Left renal cortex interstitium (tissue), 4 donors: Measurements from ENCODE around the gene CPAMD8. TPM values are rescaled to one million over a fixed set of nuclear protein-coding genes. Genes with fewer than 3 reads are reported as not detected.
"Not testable (repeated sequence)": the region's sequence is repeated elsewhere in the genome, so short reads cannot be mapped to it uniquely, and the experiment has no call there.

Experiments used
- DNase-seq, 4 donors: peaks; one replicate each; pipeline ENCODE4 v3.0.0-alpha.2; 2013; ENCODE audit warnings: low read depth in 4 of 4, low spot score in 2 of 4, missing footprints in 1 of 4
- polyA plus RNA-seq, 4 donors: library from polyadenylated mRNA; unstranded; fragments of 120-200 nt; gene quantifications; one replicate each; pipeline ENCODE4 v1.2.1, GENCODE V29; 2013; ENCODE audit not compliant: insufficient read length in 4 of 4

CPAMD8 gene
- polyA plus RNA-seq, 4 donors: 32.8 to 61.5 (median 45.7) TPM

- no peak for DNase-seq
These were observed 75.1 kb downstream of the CPAMD8 start for GRCh38 chr19:16951529-16951928.

GRCh38 chr19:16949496-16950023 lies 77.0 kb downstream of the CPAMD8 start:
- no peak for DNase-seq

- no peak for DNase-seq
These were observed 79.4 kb downstream of the CPAMD8 start for GRCh38 chr19:16946951-16947940.

DNA sequence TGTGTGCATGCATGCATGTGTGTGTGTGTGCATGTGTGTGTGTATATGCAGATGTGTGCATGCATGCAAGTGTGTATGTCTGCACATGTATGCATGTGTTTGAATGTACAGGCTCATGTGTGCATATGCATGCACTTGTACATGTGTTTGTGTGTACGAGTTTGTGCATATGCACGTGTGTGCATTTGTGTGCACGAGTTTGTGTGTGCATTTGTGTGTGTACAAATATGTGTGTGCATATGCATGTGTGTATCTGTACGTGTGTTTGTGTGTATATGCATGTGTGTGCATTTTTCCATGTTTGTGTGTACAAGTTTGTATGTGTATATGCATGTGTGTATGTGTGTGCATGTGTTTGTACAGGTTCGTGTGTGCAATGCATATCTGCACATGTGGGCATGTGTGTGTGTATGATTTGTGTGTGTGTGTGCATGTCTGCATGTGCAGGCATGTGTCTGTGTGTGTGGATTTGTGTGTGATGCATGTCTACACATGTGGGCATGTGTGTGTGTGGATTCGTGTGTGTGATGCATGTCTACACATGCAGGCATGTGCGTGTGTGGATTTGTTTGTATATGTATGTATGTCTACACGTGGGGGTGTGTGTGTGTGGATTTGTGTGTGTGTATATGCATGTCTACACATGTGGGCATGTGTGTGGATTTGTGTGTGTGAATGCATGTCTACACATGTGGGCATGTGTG lies 80.7 kb downstream of the CPAMD8 start:
- no peak for DNase-seq

GRCh38 chr19:16945364-16945714 lies 81.3 kb downstream of the CPAMD8 start:
- no peak for DNase-seq

DNA sequence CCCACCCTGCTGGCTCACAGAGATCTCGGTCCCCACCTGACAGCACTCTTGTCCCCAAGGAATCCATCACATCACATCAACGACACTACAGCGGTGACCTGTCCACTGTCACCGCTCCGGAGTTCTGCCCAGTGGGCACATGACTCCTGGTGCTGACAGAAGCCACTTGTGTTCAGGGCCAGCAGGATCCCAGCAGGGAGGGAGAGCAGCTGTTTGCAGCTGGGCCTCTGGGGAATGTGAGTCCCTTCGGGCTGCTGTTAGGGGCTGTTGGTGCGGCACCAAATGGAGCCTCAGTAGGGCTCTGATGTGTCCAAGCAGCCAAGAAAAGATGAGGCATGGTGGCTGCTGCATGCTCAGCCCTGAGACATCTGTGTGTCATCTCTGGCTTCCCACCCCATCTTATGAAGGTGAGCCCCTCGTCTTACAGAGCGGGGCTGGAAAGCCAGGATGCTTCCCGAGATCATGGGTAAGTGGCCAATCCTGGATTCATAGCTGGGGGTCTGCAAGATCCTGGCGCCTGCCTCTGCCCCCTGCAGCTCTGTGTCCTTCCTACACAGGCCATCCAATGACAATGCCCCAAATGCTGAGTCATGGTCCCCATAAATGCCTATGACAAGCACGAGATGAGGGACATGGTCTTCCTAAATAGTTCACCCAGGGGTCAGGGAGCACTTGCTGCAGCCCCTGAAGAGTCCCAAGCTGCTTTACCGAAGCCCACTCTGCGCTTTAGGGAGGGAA lies 81.8 kb downstream of the CPAMD8 start:
- no peak for DNase-seq

- no peak for DNase-seq
These were observed 82.5 kb downstream of the CPAMD8 start for GRCh38 chr19:16943942-16944625.

DNA sequence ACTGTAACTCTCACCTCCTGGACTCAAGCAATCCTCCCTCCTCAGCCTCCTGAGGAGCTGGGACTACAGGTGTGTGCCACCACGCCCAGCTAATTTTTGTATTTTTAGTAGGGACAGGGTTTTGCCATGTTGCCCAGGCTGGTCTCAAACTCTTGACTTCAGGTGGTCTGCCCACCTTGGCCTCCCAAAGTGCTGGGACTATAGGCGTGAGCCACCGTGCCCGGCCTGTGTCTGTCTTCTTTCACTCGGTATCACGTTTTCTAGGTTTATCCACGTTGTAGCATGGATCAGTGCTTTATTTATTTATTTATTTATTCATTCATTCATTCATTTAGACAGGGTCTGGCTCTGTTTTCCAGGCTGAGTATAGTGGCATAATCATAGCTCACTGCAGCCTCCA lies 83.5 kb downstream of the CPAMD8 start:
- not testable (repeated sequence) for DNase-seq

GRCh38 chr19:16942583-16942982 lies 84.0 kb downstream of the CPAMD8 start:
- DNase-seq: no peak

DNA sequence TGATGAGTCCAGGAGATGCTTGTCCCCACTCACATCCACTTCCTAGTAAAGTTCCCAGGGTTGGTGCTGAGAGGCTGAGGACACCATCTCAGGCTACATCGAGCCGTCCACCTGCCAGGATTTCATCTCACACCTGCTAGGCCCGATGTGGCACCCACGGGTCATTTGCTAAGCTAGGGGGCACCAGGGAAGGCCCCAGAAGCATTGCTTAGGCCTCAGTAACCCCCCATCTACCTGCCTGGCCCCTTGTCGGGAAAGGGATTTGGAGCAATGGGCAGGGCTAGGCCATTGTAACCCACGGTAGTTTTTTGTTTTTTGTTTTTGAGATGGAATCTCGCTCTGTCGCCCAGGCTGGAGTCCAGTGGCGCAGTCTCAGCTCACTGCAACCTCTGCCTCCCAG lies 86.0 kb downstream of the CPAMD8 start:
- no peak for DNase-seq

DNA sequence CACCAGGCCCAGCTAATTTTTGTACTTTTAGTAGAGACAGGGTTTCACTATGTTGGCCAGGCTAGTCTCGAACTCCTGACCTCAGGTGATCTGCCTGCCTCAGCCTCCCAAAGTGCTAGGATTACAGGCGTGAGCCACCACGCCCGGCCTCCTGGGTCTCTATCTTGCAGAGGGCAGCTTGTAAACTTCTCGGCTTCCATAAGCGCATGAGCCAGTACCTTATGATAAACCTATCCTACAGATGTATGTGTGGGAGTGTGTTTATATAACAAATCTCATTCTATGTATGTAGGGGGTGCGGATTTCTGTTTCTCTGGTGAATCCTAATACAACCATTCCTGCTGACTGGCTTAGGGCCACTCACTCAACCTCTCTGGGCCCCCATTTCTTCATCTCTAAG lies 86.5 kb downstream of the CPAMD8 start:
- not testable (repeated sequence) for DNase-seq

GRCh38 chr19:16938211-16938610 lies 88.4 kb downstream of the CPAMD8 start:
- DNase-seq: no peak

GRCh38 chr19:16937796-16938195 lies 88.8 kb downstream of the CPAMD8 start:
- not testable (repeated sequence) for DNase-seq

DNA sequence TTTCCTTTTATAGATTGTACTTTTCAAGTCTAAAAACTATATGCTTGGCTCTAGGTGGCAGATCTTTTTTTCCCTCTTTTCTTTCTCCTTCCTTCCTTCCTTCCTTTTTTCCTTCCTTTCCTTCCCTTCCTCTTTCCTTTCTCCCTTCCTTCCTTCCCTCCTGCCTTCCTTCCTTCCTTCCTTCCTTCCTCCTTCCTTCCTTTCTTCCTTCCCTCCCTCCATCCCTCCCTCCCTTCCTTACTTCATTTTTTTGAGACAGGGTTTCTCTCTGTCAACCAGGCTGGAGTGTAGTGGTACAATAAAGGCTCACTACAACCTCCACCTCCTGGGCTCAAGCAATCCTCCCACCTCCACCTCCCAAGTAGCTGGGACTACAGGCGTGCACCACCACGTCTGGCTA lies 89.7 kb downstream of the CPAMD8 start:
- DNase-seq: no peak

DNA sequence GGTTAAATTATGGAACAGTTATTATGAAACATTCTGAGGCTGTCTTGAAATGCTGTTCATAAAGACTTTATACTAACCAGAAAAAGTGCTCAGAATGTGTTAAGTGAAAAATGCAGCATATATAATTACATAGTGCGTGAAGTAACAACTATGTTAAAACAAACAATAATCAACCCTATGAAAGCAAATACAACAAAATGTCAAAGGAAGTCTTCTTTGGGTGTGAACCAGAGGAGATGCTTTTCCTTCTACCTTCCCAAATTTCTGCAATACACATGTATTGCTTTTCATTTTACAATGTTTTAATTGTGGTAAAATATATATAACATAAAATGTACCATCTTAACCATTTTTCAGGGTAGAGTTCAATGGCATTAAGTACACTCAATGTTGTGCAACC lies 92.1 kb downstream of the CPAMD8 start:
- DNase-seq: no peak

GRCh38 chr19:16931306-16931705 lies 95.3 kb downstream of the CPAMD8 start:
- no peak for DNase-seq

- no peak for DNase-seq
These were observed 95.9 kb downstream of the CPAMD8 start for GRCh38 chr19:16930753-16931152.

DNA sequence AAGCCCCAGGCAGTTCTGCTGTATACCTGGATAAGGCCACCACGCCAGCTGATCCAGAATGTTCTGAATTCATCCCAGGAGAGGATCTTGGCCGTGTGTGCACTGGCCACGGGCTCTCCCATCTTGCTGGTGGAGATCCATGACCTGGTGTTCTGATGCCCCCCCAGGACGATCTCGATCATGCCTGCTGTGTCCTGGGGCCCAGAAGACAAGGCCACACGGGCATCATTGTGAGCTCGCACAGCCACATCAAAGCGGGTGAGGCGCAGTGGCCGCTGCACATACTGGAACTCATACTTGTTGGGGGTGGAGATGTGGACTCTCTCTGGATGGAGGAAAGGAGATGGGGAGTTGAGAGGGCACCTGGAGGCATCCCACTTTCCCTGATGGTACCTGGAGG lies 97.7 kb downstream of the CPAMD8 start:
- DNase-seq: no peak

DNA sequence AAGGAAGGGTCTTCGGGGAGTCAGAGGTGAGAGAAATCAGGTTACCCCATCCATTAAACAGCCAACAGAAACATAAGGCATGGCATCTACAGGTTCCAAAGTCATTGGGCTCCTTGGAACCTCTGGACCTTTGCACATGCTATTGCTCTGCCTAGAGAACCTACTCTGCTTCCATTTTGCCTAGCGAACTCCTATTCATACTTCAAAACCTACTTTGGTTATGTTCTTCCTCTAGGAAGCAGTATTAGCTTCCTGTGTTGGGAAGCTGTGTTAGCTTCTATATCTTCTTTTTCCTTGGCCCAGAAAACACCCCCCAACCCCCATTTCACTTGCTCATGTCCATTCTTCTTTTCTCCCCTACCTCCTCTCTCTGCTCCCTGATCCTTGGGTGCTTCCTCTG lies 98.3 kb downstream of the CPAMD8 start:
- no peak for DNase-seq

- DNase-seq: no peak
These were observed 98.7 kb downstream of the CPAMD8 start for GRCh38 chr19:16927883-16928282.
